D721Med (cell line): Measurements from ENCODE around the gene GRM6.

Experiments
- DNase-seq: peaks from one replicate; pipeline ENCODE4 v3.0.0; 2011; ENCODE audit warnings: low spot score; ENCODE audit not compliant: insufficient read length
- FAIRE-seq: peaks from 2 replicates; lab custom pipeline; 2011; peaks lifted over from hg19 to GRCh38; lab: Jason Lieb, UNC
- CTCF ChIP-seq: IDR thresholded peaks from 2 replicates; pipeline ENCODE4 v1.5.1; 2012; ENCODE audit warnings: mild to moderate bottlenecking, control low read depth; ENCODE audit not compliant: insufficient read depth; ENCODE audit errors: missing control alignments

The GRM6 gene

GRCh38 chr5:178931846-178932760 lies 63.0 kb downstream of the GRM6 start:
- FAIRE-seq, result no peak
- no peak for TF ChIP-seq CTCF

More at GRCh38 chr5:178931846-178932760, 63.0 kb downstream of the GRM6 start:
- DNase-seq, result no peak
